Measurements from ENCODE around the gene PEAK1. TPM values are rescaled to one million over a fixed set of nuclear protein-coding genes. Genes with fewer than 3 reads are reported as not detected.

PEAK1 gene
- total RNA-seq, 2 donors from 2014 or later, result 26.2 to 27.0 TPM

GRCh38 chr15:77071305-77072223 lies 348.3 kb downstream of the PEAK1 start:
- ATAC-seq (no peak), DNase-seq (ENCODE audit: low spot score in 2 of 2) (no peak)
- H3K9me3 Mint-ChIP-seq, result no peaks in the 10 kb centered on the region
- peak overlapping the region; percentile 57 to 73 for H3K27ac Mint-ChIP-seq
- H3K36me3 Mint-ChIP-seq, result peaks cover 0 to 7% of the 10 kb centered on the region in 2 donors

DNA sequence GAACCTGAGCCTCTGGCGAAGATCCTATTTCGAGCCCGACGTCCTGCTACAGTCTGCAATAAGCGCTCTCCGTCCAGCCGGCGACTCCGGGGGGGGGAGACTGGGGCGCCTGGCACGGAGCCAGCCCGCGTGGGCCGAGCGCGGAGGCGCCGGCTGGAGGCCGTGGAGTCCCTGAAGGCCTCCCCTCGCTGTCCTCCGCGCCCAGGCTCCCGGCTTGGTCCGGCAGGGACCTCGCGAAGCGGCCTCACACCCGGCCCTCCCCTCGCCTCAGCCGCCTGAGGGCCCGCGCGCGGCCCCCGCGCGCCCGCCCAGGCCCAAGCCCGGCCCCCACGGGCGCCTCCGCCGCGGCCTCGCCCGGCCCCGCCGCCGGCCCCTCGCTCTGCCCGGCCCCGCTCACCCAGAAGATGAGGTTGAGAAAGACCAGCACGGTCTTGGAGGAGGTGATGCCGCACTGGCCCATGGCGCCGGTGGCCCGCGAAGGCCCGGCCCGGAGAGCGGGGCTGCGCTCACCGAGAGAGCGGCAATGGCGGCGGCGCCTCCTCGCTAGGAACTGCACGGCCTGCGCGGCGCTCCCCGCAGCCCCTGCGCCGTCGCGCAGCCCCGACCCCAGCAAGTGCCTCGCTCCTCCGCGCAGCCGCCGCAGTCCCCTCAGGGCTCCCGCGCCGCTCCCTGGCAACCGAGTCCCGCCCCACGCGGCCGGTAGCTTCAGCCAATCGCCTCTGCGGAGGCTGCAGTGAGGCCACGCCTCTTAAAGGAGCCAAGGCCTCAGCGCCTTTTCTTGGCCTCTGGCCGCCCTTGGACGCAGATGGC lies 349.2 kb downstream of the PEAK1 start, which contains the start of gene TSPAN3:
TSPAN3 (minus strand) TSS at position 615 of the 810 bp plus-strand sequence; CDS start at position 460, 155 bp downstream.
- Mint-ChIP-seq H3K27ac (peak within 1 kb of the TSS; percentile 57 to 73), H3K9me3 (no peaks in the 10 kb centered on the region), H3K36me3 (peaks cover 0 to 7% of the 10 kb centered on the region in 2 donors)
- DNase-seq (ENCODE audit: low spot score in 2 of 2) (peak; percentile 91 to 93), ATAC-seq (peak; percentile 99 to 100)

GRCh38 chr15:77070180-77070494 lies 349.8 kb downstream of the PEAK1 start:
- Mint-ChIP-seq H3K27ac (peak overlapping the region in 1 of 2 donors; percentile 28), H3K36me3 (peaks cover 0 to 7% of the 10 kb centered on the region in 2 donors), H3K9me3 (no peaks in the 10 kb centered on the region)
- DNase-seq (ENCODE audit: low spot score in 2 of 2), result no peak
- no peak for ATAC-seq

DNA sequence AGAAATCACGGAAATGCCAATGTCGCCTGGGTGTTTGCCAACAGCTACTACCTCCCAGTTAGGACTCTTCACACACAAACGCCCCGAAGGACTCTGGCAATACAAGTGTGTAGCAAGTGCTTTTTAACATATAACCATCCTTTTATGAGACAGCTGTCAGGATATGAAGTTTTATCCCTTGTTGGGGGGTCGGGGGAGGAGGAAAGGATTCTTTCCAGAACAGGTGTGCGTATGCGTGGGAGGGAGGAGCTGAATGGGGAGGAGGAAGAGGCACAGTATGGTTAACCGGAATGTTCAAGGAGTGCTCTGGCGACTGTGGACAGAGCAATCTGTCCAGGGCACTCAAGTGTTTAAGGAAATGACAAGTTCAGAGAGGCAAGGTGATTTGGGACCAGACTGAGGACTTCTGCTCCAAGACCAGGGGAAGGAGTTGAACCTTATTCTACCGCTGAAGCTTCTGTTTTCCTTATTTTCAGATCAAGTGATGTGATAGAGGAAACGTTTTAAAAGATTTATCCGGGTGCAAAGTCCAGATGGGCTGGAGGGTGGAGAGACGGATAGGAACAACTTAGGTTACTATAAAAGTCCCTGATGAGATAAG lies 350.3 kb downstream of the PEAK1 start:
- ATAC-seq (no peak), DNase-seq (ENCODE audit: low spot score in 2 of 2) (no peak)
- Mint-ChIP-seq H3K9me3 (no peaks in the 10 kb centered on the region), H3K36me3 (peaks cover 0 to 7% of the 10 kb centered on the region in 2 donors), H3K27ac (peak overlapping the region; percentile 28 to 83)

DNA sequence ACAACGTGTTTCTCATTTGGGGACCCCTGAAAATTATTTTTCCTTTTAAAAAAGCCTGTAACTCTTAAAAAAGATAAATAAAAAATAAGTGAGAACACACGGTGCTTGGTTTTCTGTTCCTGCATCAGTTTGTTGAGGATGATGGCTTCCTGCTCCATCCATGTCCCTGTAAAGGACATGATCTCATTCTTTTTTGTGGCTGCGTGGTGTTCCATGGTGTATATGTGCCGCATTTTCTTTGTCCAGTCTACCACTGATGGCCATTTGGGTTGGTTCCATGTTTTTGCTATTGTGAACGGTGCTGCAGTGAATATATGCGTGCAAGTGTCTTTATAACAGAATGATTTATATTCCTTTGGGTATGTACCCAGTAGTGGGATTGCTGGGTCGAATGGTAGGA lies 351.3 kb downstream of the PEAK1 start:
- DNase-seq (ENCODE audit: low spot score in 2 of 2) (no peak), ATAC-seq (no peak)
- Mint-ChIP-seq H3K36me3 (peaks cover 0 to 7% of the 10 kb centered on the region in 2 donors), H3K27ac (no peak overlapping the region), H3K9me3 (no peaks in the 10 kb centered on the region)

GRCh38 chr15:77067691-77068367 lies 352.1 kb downstream of the PEAK1 start:
- Mint-ChIP-seq H3K36me3 (peaks cover 0 to 7% of the 10 kb centered on the region in 2 donors), H3K27ac (no peak overlapping the region), H3K9me3 (no peaks in the 10 kb centered on the region)
- no peak for ATAC-seq
- DNase-seq (ENCODE audit: low spot score in 2 of 2), result no peak

DNA sequence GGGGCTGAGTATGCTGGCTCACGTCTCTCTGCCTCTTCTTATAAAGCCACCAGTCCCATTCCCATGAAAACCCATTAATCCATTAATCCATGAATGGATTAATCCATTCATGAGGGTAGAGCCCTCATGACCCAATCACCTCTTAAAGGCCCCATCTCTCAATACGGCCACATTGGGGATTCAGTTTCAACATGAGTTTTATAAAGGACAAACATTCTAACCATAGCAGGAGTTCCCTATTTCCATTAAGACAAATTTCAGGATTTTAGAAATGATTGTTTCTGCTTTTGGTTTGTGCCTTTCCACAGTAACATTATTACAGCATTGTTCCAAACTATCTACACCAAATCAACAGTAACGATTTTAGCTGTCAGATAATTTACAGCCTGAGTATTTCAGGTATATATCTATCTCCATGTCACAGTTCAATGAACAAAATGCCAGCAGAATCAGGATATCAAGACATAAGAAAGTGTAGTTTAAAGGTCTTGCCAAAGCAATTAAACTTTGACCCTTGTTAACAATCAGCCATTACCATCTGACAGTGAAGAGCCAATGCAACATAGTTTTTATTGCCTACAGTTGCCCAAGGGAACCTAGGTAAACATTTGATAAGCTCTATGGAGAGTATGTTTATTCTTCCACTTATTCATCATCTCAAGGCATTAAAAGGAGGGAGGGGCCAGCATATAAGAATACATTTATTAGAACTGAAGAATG lies 352.8 kb downstream of the PEAK1 start:
- no peak overlapping the region for H3K27ac Mint-ChIP-seq
- no peaks in the 10 kb centered on the region for H3K9me3 Mint-ChIP-seq
- ATAC-seq, result no peak
- peaks cover 0 to 7% of the 10 kb centered on the region in 2 donors for H3K36me3 Mint-ChIP-seq
- no peak for DNase-seq (ENCODE audit: low spot score in 2 of 2)

GRCh38 chr15:77064539-77065308 lies 355.2 kb downstream of the PEAK1 start:
- ATAC-seq, result peak; percentile 52 to 53
- H3K27ac Mint-ChIP-seq, result no peak overlapping the region
- DNase-seq (ENCODE audit: low spot score in 2 of 2), result no peak
- H3K36me3 Mint-ChIP-seq, result peaks cover 0 to 5% of the 10 kb centered on the region in 2 donors
- H3K9me3 Mint-ChIP-seq, result no peaks in the 10 kb centered on the region

- ATAC-seq, result no peak
- Mint-ChIP-seq H3K9me3 (no peaks in the 10 kb centered on the region), H3K27ac (no peak overlapping the region), H3K36me3 (no peaks in the 10 kb centered on the region)
- DNase-seq (ENCODE audit: low spot score in 2 of 2), result no peak
These were observed 355.8 kb downstream of the PEAK1 start for GRCh38 chr15:77064063-77064462.

- ATAC-seq, result no peak
- DNase-seq (ENCODE audit: low spot score in 2 of 2), result no peak
- Mint-ChIP-seq H3K27ac (no peak overlapping the region), H3K36me3 (no peaks in the 10 kb centered on the region), H3K9me3 (no peaks in the 10 kb centered on the region)
These were observed 356.7 kb downstream of the PEAK1 start for GRCh38 chr15:77063249-77063648.

DNA sequence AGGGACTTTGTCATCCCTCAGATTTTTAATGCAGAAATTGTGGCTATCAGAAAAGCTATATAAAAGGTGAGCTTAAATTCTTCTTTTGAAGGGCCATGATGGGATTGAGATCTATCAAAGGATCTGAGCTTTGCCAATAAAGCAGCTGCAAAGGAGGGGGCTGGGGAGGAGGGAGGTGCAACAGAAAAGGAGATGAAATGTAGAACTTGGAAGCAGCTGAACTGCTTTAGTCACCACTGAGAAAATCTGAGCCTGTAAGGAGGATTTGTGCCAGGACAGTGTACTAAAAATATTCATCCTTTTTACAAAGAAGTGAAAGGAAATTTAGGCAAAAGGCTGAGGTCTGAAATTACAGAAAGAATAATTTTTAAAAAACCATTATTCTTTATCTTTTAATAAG lies 359.4 kb downstream of the PEAK1 start:
- ATAC-seq, result no peak
- Mint-ChIP-seq H3K27ac (no peak overlapping the region), H3K36me3 (no peaks in the 10 kb centered on the region), H3K9me3 (no peaks in the 10 kb centered on the region)
- no peak for DNase-seq (ENCODE audit: low spot score in 2 of 2)

DNA sequence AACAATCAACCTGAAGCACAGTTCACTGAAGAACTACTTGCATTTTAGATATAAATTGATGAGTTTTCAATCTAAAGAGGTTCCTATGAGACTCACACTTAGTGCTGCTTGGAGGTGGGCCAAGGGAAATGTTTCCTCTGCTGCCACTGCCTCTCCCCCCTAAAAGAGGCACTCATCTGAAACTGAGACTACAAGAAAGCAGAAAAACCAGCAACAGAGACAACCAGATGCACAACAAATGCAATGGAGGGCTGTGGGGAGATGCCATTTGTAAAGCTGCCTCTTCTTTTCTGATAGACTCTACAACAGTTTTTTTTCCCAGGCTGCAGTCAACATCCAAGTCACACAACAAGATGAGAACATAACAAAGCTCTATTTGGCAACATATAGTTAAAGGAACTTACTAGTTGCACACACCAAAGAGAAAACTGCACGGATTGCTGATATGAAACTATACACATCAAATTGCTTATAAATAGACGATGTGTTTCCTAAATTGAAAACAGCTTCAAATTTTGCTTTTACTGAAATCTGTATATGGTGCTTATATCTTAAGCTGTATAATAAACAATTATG lies 360.0 kb downstream of the PEAK1 start:
- no peaks in the 10 kb centered on the region for H3K36me3 Mint-ChIP-seq
- no peaks in the 10 kb centered on the region for H3K9me3 Mint-ChIP-seq
- ATAC-seq (peak in 1 of 2 donors; percentile 29), DNase-seq (ENCODE audit: low spot score in 2 of 2) (no peak)
- peak overlapping the region in 1 of 2 donors; percentile 38 for H3K27ac Mint-ChIP-seq

DNA sequence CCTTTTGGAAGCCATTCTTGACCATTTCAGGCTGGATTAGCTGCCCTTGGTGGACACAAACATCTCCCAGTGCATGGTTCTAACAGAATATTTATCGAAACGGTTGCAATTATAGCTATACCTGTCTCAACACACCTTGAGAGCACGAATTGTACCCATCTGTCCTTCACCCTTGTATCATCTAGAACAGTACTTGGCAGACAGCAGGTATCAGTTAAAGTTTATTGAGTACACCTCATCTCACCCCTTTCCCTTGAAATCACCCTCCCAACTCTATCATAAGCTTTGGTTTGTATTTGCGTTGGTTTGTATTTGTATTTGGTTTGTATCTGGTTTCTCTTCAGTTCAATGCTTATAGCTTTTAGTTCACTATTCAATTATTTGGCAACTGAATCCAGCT lies 361.4 kb downstream of the PEAK1 start:
- no peaks in the 10 kb centered on the region for H3K9me3 Mint-ChIP-seq
- DNase-seq (ENCODE audit: low spot score in 2 of 2) (no peak), ATAC-seq (no peak)
- no peak overlapping the region for H3K27ac Mint-ChIP-seq
- no peaks in the 10 kb centered on the region for H3K36me3 Mint-ChIP-seq

GRCh38 chr15:77057685-77058084 lies 362.2 kb downstream of the PEAK1 start:
- H3K27ac Mint-ChIP-seq, result no peak overlapping the region
- H3K9me3 Mint-ChIP-seq, result no peaks in the 10 kb centered on the region
- ATAC-seq (peak in 1 of 2 donors; percentile 81), DNase-seq (ENCODE audit: low spot score in 2 of 2) (no peak)
- no peaks in the 10 kb centered on the region for H3K36me3 Mint-ChIP-seq

- H3K36me3 Mint-ChIP-seq, result no peaks in the 10 kb centered on the region
- peak in 1 of 2 donors; percentile 32 for ATAC-seq
- no peaks in the 10 kb centered on the region for H3K9me3 Mint-ChIP-seq
- H3K27ac Mint-ChIP-seq, result no peak overlapping the region
- DNase-seq (ENCODE audit: low spot score in 2 of 2), result no peak
These were observed 362.8 kb downstream of the PEAK1 start for GRCh38 chr15:77057072-77057471.
